ENCODE data around the gene FDPS. TPM values are rescaled to one million over a fixed set of nuclear protein-coding genes. Genes with fewer than 3 reads are reported as not detected.
A peak's percentile ranks its signal among the peaks of the same experiment; 100 is the strongest.

FDPS gene
- total and polyA plus RNA-seq, 11 donors: 63.7 to 120 (median 77.6) TPM

DNA sequence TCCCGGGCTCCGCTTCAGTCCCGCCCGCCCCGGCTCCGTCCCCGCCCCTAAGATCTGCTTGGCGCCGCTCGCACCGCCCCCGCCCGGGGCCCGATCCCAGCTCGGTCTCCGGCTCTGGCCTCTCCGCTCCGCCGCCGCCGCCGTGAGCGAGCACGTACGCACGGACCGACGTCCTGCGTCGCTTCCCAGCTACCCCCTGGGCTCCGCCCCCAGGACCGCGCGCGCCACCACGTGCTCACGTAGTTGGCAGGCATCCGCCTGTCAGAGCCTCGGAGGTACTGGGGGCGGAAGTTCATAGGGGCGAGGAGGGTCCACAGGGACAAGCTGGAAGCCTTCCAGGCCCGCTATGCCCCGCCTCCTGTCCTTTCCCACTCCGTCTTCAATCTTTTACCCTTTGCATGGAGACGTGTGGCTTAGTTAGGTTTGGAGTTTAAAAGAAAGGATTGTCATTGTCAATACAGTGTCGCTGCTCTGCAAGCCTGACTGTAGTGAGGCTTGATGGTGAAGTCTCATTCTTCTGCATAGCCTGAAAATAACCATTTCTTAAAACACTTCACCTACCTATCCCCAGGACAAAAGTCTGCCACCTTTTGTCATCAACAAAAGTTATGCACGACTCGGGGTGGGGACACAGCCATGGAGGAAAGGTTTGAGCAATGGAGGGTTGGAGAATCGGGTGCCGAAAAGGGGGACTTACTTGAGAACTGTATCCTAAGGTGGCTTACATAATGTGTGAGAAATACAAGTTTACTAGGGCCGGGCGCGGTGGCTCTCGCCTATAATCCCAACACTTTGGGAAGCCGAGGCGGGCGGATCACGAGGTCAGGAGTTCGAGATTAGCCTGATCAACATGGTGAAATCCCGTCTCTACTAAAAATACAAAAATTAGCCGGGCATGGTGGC is 35.1 kb upstream of the FDPS start, which contains the start of gene CLK2:
Gene CLK2, minus strand, starts transcription at position 162 of the 903 bp plus-strand sequence. CDS start 2,527 bp downstream, outside the sequence.
- H3K4me3 ChIP-seq: peak within 1 kb of the TSS; percentile 67 to 94 (median 77)
- TF ChIP-seq, protein P1, sequence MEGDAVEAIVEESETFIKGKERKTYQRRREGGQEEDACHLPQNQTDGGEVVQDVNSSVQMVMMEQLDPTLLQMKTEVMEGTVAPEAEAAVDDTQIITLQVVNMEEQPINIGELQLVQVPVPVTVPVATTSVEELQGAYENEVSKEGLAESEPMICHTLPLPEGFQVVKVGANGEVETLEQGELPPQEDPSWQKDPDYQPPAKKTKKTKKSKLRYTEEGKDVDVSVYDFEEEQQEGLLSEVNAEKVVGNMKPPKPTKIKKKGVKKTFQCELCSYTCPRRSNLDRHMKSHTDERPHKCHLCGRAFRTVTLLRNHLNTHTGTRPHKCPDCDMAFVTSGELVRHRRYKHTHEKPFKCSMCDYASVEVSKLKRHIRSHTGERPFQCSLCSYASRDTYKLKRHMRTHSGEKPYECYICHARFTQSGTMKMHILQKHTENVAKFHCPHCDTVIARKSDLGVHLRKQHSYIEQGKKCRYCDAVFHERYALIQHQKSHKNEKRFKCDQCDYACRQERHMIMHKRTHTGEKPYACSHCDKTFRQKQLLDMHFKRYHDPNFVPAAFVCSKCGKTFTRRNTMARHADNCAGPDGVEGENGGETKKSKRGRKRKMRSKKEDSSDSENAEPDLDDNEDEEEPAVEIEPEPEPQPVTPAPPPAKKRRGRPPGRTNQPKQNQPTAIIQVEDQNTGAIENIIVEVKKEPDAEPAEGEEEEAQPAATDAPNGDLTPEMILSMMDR (IDR thresholded peaks at IDR 0.05): no peak
- TF ChIP-seq POLR2A (IDR thresholded peaks at IDR 0.05): peak in 1 of 2 donors; percentile 81
- no peaks in the 10 kb centered on the region for H3K9me3 ChIP-seq
- H3K36me3 ChIP-seq: peaks cover 5 to 31% (median 29%) of the 10 kb centered on the region in 9 donors
- DNase-seq: peak; percentile 96 to 99 (median 97)
- H3K27me3 ChIP-seq: no peaks in the 10 kb centered on the region
- peak within 1 kb of the TSS; percentile 66 to 97 (median 95) for H3K27ac ChIP-seq
- H3K4me1 ChIP-seq: peaks cover 7 to 46% (median 33%) of the 10 kb centered on the region in 12 donors
- intact Hi-C loops (cut with DNase I): loop anchor here in 3 of 10 donors (1.0 to 2.0 kb wide), 3 partner anchors 35 to 51 kb away; partner anchors contain the start of genes FDPS (in 1 of the 3) and RUSC1 (in 1 of the 3)
- 12 to 34% (median 15%) methylated on average over 26 to 61 of the region's 61 CpGs for WGBS, 4 donors
- ATAC-seq: peak; percentile 92 to 96 (median 94)

DNA sequence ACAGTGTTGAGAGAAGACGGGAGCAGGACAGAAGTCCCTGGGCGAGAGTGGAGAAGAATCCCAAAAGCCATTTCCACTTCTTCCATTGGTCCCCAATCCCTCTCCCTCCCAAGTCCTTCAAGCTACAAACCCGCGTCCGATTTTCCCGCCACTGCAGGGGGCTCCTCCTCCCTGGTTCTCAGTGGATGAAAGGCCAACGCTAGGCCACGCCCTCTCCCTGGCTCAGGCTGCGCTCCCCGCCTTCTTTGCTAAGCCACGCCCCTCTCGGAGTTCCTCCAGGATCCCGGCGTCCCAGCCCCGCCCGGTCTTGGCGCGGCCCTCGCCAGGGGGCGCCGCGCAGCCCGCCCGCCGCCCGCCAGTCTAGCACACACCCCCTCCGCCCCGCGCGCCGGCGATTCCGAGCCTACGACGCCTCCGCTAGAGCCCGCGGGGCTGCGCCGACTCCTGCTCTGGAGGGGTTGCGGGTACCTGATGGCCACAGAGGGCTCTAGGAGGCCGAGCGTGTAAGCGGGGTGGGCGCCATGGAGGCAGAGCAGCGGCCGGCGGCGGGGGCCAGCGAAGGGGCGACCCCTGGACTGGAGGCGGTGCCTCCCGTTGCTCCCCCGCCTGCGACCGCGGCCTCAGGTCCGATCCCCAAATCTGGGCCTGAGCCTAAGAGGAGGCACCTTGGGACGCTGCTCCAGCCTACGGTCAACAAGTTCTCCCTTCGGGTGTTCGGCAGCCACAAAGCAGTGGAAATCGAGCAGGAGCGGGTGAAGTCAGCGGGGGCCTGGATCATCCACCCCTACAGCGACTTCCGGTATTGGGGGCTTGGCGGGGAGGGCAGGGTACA is 31.4 kb upstream of the FDPS start, which contains the start of gene HCN3:
Gene HCN3, plus strand, starts transcription at position 394 of the 832 bp plus-strand sequence. Its CDS starts 128 bp downstream, at position 522.
- Histone ChIP-seq H3K4me3 (peak within 1 kb of the TSS; percentile 33 to 82 (median 70)), H3K27ac (peak within 1 kb of the TSS; percentile 16 to 69 (median 52)), H3K9me3 (no peaks in the 10 kb centered on the region), H3K4me1 (peaks cover 4 to 31% (median 21%) of the 10 kb centered on the region in 12 donors), H3K36me3 (no peaks in the 10 kb centered on the region), H3K27me3 (no peaks in the 10 kb centered on the region)
- peak; percentile 98 to 99 (median 98) for DNase-seq
- intact Hi-C loops (cut with DNase I): loop anchor here in 8 of 10 donors (1.0 to 5.0 kb wide), 4 partner anchors 31 to 46 kb away; partner anchors contain the start of genes RUSC1 (in 6 of the 8) and FDPS (in 4 of the 8)
- ATAC-seq: peak; percentile 89 to 94 (median 92)
- TF ChIP-seq, protein P1 (IDR thresholded peaks at IDR 0.05): peak; percentile 58 to 98 (median 86)
- TF ChIP-seq POLR2A (IDR thresholded peaks at IDR 0.05): peak in 1 of 2 donors; percentile 25
- 0 to 1% (median 1%) methylated on average over 40 to 68 of the region's 68 CpGs for WGBS, 4 donors

DNA sequence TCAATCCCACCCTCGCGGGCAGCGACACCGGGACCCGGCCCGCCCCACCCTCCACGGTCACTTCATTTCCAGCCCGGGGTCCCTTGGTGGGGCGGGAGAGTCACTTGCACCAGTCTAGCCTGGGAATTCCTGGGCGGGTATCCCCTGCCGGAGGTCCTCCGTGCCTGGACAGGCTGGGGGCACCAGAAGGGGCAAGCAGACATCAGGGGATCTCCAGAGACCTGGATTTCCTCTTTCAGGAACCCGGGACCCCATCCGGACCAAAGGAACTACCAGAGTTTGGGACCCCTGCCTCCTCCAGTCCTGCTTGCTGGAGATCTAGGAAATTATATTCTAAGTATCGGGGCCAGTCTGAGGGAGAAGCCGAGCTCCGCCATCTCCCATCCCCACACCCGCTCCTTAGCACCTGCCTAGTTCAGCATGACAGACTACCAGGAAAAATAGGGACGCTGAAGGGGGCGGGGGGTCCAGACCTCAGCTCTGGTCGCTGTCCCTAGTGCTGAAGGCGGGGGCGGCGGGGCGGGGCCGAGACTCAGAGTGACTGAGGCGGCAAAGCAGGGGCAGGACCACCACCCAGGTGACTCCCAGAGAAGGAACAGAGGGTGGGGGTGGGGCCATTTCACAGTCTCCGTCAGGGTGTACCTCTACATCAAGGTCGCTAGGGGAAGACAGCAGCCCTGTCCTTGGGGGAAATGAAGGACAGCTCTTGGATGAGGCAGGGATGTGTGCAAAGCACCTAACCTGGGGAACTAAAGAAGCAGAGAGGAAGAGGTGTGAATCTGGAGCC is 30.6 kb upstream of the FDPS start:
- intact Hi-C loops (cut with DNase I): loop anchor here in 8 of 10 donors (1.0 to 5.0 kb wide), 5 partner anchors 27 to 45 kb away; partner anchors contain the start of genes RUSC1 (in 6 of the 8) and FDPS (in 4 of the 8)
- Histone ChIP-seq H3K27ac (peak overlapping the region in 9 of 12 donors; percentile 16 to 69 (median 53)), H3K9me3 (no peaks in the 10 kb centered on the region), H3K36me3 (no peaks in the 10 kb centered on the region), H3K4me1 (peaks cover 0 to 29% (median 17%) of the 10 kb centered on the region in 12 donors), H3K4me3 (peak overlapping the region; percentile 33 to 82 (median 70)), H3K27me3 (no peaks in the 10 kb centered on the region)
- DNase-seq (peak in 4 of 5 donors; percentile 53 to 66 (median 55)), ATAC-seq (peak in 2 of 4 donors; percentile 5 to 15)
- WGBS, 4 donors: 1 to 2% (median 1%) methylated on average over 13 to 29 of the region's 29 CpGs
- TF ChIP-seq POLR2A (IDR thresholded peaks at IDR 0.05): no peak
- TF ChIP-seq, protein P1 (IDR thresholded peaks at IDR 0.05): peak in 4 of 12 donors; percentile 11 to 18 (median 15)

All from heart left ventricle (tissue), 16 donors.